SH-SY5Y (cell line): ENCODE data around the gene AKAP9.

Experiments
- GATA2 ChIP-seq: IDR thresholded peaks from 2 replicates; pipeline ENCODE4 v1.6.1; 2011; ENCODE audit warnings: mild to moderate bottlenecking, low read depth, low read length
- GATA3 ChIP-seq: IDR thresholded peaks from 2 replicates; pipeline ENCODE4 v1.6.1; 2011; ENCODE audit warnings: low read depth, mild to moderate bottlenecking, low read length, moderate library complexity

Gene AKAP9

GRCh38 chr7:91927912-91928311, 12.8 kb upstream of the AKAP9 start:
- TF ChIP-seq GATA2 (no peak), GATA3 (no peak)

DNA sequence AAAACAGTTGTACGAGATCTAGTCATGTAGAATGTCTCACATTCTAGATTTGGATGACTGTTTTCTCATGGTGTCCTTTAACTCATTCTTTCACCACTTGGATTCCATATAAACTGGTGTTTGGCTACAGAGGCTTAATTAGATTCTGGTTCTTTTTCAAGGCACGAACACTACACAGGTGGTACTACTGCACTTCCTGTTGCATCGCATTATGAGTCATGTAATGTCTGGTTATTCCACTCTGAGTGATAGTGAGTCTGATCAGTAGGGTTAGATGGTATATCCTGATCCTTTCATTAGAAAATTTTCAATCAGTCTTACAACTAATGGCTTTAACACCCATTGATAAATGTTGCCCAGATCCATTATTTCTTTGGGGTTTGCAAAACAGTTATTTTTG, 11.2 kb upstream of the AKAP9 start:
- TF ChIP-seq GATA2: no peak
- no peak for TF ChIP-seq GATA3

GRCh38 chr7:91940171-91940570, 491 bp upstream of the AKAP9 start:
- TF ChIP-seq GATA3: no peak
- no peak for TF ChIP-seq GATA2

DNA sequence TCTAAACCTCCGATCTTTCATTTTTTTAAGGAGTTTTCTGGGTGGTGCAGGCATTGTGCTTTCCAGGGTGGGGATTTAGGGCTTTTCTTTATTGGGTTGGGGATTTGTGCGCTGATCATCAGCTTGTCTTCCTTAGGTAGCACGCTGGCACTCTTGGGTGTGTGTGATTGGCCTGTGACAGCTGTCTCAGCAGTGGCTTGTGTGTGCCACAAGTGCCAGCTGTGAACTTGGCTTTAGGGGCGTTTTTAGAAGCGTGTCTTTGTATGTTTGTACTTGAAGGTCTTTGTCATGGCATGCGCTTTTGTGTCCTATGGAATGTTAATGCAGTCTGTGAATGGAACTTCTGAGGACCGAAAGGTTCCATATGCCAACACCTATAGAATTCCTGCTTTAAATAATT, 788 bp downstream of the AKAP9 start:
- TF ChIP-seq GATA3 (no peak), GATA2 (no peak)

DNA sequence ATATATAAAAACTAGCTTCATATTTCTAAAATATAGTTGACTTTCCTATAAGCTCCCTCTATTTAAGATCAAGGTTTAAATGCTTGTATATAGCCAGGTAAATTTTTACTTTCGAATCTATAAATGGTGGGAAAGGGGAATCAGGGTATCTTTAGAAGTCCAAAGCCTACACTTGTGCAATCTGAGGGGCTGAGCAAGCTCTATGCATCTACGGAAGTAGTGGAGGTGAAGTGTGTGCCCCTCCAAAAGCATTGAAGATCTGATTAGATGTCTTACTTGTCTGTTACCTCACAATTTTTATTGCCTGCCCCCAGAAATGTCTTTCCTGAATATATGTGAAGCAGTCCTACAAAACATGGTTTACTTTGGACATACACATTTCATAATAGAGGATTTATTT, 1.6 kb downstream of the AKAP9 start:
- no peak for TF ChIP-seq GATA2
- TF ChIP-seq GATA3: no peak

- TF ChIP-seq GATA3 (no peak), GATA2 (no peak)
Observed at GRCh38 chr7:91945476-91945875, 4.8 kb downstream of the AKAP9 start.

GRCh38 chr7:91946549-91946948, 5.9 kb downstream of the AKAP9 start:
- no peak for TF ChIP-seq GATA2
- TF ChIP-seq GATA3: no peak

DNA sequence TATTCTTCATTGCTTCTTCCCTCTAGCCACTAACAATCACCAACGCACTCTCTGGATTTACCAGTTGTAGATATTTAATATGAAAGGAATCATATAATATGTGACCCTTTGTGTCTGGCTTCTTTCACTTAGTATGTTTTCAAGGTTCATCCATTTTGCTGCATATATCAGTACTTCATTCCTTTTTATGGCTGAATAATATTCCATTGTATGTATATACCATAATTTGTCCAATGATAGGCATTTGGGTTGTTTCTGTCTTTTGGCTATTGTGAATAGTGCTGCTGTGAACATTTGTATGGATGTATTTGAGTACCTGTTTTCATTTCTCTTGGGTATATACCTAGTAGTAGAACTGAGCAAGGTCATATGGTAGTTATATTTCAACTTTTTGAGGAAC, 7.3 kb downstream of the AKAP9 start:
- TF ChIP-seq GATA2 (no peak), GATA3 (no peak)

- TF ChIP-seq GATA3 (no peak), GATA2 (no peak)
Observed at GRCh38 chr7:91949221-91950009, 8.8 kb downstream of the AKAP9 start.

DNA sequence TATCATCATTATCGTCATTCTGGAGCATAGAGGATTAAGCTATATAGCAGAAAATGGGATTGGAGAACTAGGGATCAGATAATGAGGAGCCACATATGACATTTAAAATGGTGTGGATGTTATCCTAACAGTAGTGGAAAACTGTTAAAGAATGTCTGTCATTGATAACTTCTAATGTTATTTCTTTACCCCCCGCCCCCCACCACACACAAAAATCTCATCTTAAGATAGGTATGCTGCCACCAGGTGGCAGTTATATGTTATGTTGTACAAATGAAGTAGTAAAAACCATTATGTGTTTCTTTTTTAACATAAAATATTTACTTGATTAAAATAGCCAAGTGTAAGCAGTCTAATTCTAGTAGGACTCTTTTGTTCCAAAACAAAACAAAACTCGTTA, 13.0 kb downstream of the AKAP9 start:
- TF ChIP-seq GATA3: no peak
- no peak for TF ChIP-seq GATA2

DNA sequence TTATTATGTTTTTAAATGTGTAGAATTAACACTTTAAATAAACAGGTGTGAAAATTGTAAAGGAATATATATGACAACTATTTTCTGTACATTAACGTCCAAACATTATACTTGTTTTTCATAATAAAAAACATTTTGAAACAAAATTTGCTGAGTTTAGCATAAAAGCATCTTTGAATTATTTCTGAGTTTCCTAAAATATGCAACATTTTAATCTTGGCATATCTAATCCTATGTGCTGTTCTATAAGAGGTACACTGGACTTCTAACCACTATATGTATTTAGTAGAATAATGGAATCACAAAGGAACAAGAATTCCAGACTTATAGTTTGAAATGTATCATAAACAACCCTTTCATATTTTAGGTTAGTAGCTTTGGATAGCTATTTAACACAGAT, 16.6 kb downstream of the AKAP9 start:
- TF ChIP-seq GATA3 (no peak), GATA2 (no peak)

- TF ChIP-seq GATA3 (no peak), GATA2 (no peak)
Observed at GRCh38 chr7:91957823-91958222, 17.2 kb downstream of the AKAP9 start.

GRCh38 chr7:91959023-91959422, 18.4 kb downstream of the AKAP9 start:
- TF ChIP-seq GATA3: no peak

DNA sequence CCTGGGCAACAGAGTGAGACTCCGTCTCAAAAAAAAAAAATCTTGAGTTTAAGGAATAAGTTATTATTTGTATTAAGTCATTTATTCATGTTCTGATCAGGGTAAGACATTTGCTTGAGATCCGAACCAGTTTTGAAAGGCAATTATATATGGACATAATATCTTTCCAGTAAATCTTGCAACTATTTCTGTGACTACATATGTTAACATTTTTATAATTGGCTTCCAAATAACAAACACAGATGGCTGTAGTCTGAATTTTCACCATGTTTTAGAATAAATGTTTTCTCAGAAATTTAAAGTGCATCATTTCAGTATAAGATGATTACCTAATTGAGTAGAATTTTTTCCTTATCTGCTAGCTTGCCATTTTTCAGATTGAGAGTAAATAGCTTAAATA, 21.2 kb downstream of the AKAP9 start:
- no peak for TF ChIP-seq GATA2
- TF ChIP-seq GATA3: no peak

- TF ChIP-seq GATA3 (no peak), GATA2 (no peak)
Observed at GRCh38 chr7:91962419-91962818, 21.8 kb downstream of the AKAP9 start.

- TF ChIP-seq GATA2 (no peak), GATA3 (no peak)
Observed at GRCh38 chr7:91973639-91974038, 33.0 kb downstream of the AKAP9 start.
